T follicular helper cell (primary cell): Measurements from ENCODE around the gene LYPD6B.
"Not testable (repeated sequence)": the region's sequence is repeated elsewhere in the genome, so short reads cannot be mapped to it uniquely, and the experiment has no call there.

Source experiments
- DNase-seq: peaks from one replicate; pipeline ENCODE4 v3.0.0-alpha.2; 2020; ENCODE audit warnings: low read depth

LYPD6B gene

DNA sequence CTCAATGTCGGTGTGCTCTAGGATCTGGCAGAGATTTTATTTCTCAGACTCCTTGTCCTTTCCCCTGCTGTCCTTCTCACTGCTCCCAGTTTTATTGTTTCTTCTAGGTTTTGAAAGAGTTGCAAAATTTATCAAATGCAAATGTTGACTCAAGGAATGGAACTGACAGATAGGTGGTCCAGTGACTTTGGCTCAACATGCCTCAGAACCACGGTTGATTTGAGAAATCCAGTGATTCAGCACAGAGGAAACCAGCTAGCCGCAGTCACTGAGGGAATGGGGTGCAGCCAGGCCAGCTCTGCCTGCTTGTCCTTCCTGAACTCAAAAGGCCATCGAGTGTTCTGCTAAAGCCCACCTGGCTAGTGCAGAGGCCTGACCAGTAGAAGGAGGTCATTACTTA is 166.2 kb downstream of the LYPD6B start:
- DNase-seq, result no peak

GRCh38 chr2:149205143-149205542 is 166.6 kb downstream of the LYPD6B start:
- DNase-seq, result no peak

DNA sequence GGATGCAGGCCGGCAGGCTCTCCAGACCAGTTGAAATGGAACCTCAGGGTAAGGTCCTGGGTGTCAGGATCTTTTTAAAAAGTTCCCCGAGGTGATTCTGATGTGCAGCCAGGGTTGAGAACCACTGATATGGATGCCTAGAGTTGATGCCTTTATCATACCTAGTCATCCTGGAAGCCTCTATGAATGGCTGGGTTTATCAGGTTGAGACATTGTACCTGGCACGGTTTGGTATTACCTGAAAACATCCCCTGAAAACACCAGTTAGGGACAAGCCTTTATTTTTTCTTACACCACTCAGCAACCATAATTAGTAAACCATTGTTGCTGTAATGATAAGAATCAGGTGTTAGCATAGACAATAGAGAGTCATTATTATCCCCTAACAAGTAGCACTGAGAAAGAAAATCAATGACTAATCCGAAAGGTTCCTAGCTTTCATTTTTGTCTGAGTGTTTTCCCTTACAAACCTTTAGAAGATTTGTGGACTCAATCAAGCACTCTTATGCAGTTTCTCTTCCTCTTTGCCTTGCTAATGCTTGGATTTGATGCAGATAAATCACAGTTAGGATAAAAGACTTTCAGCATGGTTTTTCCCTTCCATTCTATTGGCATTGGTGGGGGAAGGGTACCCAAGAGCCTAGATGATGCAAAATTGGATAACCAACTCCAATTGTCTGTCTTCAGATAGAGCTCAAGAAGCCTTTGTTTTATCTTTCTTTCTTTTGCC is 175.4 kb downstream of the LYPD6B start:
- no peak for DNase-seq

- DNase-seq, result no peak
Measured at GRCh38 chr2:149218497-149218896, 180.0 kb downstream of the LYPD6B start.

- no peak for DNase-seq
Measured at GRCh38 chr2:149219856-149220255, 181.4 kb downstream of the LYPD6B start.

DNA sequence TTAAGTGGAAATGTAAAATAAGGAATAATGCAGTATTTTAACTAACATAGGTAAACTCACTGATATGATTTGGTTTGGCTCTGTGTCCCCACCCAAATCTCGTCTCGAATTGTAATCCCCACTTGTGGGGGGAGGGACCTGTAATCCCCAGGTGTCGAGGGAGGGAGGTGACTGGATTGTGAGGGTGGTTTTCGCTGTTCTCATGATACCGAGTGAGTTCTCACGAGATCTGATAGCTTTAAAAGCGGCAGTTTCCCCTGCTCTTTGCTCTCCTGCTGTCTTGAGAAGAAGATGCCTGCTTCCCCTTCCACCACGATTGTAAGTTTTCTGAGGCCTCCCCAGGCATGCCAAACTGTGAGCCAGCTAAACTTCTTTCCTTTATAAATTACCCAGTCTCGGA is 182.5 kb downstream of the LYPD6B start:
- no peak for DNase-seq

- DNase-seq, result no peak
Measured at GRCh38 chr2:149221898-149222297, 183.4 kb downstream of the LYPD6B start.

DNA sequence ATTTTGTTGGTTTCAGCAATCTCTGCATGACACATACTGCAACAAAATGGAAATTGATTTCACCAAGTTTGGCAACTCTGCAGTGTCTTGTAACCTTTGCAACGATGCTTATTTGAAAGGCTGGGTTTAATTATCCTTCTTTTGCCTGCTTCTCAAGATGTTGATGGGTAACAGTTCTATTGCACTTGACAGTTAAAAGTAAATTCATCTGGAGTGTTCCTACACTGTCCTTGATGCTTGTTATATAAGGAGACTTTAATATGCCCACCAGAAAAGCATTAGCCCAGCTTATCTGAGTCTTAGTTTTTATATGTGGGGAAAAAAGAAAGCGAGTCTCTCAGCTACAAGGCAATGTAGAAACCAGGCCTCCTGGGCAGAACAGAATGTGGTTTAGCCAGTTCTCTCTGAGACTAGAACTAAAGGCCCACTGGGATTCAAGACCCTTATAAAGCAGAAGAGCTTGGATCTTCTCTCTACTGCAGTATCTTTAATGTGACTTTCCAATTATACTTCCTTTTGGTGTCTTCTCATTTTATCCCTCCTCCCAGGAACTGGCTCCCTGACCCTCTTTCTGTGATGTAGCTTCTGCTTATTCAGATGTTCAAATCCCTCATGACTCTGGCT is 185.1 kb downstream of the LYPD6B start:
- DNase-seq, result no peak

DNA sequence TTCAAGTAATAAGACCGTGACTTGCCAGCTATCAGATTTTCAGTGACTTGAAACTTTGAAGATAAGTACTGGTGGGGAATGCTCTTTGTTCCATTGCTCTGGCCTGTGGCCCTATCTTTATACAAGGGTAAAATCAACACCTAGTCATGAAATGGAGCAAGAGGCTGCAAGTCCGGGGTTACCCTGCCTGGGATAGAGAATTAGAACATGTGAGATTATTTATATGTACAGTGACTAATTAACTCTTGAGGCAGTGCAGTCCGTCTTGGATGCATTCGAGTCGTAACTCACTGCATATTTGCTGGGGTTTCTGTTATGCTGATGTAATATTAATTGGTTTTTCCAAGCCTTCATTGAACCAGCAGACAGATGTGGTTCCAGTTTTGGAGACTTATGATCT is 186.0 kb downstream of the LYPD6B start:
- DNase-seq, result no peak

- no peak for DNase-seq
Measured at GRCh38 chr2:149225446-149225845, 186.9 kb downstream of the LYPD6B start.

GRCh38 chr2:149226790-149227189 is 188.3 kb downstream of the LYPD6B start:
- DNase-seq, result no peak

DNA sequence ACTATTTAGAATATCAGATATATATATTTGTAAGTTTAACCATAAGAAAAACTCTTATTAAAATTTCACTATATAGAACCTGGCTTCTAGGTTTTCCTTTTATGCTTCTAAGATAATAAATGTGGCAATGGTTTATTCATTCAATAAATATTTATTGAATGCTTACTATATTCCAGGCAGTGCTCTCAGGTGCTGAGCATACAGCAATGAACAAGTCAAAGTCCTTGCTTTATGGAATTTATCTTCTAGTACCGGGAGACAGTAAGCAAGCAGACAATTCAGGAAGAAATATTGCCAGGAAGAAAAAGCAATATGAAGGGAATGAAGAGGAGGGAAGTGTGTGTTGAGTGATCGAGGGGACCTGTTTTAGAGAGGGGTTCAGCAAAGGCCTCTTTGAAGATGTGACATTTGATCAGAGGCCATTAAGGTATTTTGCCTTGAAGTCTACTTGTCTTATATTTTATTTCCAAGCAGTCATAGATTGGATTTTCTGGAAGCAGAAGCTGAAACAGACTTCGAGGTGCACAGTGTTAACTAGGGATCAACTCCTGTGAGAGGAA is 197.4 kb downstream of the LYPD6B start:
- no peak for DNase-seq

GRCh38 chr2:149236410-149236809 is 197.9 kb downstream of the LYPD6B start:
- DNase-seq, result no peak

DNA sequence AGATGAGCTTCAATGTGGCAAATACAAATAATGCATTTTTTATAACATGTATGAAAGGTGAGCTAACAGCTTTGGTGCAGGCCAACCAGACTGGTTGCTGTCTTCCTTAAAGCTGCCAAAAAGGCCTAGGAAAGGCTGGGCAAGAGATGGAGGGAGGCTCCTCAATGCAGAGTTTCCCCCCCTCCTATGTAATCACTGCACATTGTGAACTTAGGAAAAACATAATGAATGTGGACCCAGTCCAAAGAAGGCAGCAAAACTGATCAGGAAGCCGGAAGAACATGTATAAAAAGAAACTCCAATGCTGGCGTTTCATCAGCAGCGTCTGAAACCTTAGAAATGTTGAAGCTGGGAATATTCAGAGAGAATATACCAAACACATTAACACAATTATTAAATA is 207.7 kb downstream of the LYPD6B start:
- DNase-seq, result no peak

DNA sequence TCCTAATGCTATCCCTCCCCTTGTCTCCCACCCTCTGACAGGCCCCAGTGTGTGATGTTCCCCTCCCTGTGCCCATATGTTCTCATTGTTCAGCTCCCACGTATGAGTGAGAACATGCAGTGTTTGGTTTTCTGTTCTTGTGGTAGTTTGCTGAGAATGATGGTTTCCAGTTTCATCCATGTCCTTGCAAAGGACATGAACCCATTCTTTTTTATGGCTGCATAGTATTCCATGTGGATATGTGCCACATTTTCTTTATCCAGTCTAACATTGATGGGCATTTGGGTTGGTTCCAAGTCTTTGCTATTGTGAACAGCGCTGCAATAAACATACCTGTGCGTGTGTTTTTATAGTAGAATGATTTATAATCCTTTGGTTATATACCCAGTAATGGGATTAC is 212.9 kb downstream of the LYPD6B start:
- not testable (repeated sequence) for DNase-seq

DNA sequence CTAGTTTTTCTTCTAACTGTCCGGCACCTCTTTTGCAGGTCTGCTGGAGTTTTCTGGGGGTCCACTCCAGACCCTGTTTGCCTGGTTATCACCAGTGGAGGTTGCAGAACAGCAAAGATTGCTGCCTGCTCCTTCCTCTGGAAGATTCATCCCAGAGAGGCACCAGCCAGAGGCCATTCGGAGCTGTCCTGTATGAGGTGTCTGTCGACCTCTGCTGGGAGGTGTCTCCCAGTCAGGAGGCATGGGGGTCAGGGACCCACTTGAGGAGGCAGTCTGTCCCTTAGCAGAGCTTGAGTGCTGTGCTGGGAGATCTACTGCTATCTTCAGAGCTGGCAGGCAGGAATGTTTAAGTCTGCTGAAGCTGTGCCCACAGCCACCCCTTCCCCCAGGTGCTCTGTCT is 218.4 kb downstream of the LYPD6B start:
- not testable (repeated sequence) for DNase-seq

- no peak for DNase-seq
Measured at GRCh38 chr2:149258531-149258930, 220.0 kb downstream of the LYPD6B start.

DNA sequence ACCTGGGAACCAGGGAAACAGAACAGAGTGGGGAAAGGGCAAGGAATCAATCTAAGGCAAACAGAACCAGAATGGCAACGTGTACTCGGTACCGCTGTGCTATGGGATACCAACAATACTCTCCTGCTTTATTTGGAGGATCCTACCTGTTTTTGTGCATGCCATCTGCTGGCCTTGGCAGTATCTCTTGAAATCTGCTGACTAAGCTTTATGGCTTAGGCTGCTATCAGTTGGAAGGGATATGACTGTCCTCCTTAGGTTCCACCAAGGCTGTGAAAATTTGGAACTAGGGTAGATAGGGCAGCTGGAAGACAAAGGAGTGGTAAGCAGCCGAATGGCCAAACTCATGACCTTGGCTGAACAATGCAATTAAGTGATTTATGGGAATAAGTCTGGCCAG is 220.6 kb downstream of the LYPD6B start:
- no peak for DNase-seq

DNA sequence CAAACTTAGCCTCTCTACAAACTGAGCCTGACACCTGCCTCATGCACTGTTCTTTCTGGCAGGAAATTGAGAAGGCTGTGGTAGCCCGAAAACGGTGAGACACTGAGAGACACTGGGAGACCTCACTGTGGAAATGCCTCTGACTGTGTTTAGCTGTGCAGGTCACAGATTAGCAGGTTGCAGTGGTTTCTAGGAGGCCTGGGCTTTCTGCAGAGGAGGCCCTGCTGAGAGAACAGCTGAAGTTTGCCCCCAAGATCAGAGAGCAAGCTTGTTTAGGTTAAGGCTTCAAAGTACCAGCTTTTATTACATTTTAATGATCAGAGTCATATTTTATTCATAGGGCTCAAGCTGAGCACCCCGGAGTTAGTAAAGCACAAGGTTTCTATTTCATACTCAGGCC is 223.2 kb downstream of the LYPD6B start:
- DNase-seq, result no peak
